Fibroblast of skin of abdomen (primary cell): ENCODE measurements around the gene ENPP1.
"Not testable (repeated sequence)": the region's sequence is repeated elsewhere in the genome, so short reads cannot be mapped to it uniquely, and the experiment has no call there.

Experiments
- DNase-seq: peaks from one replicate; pipeline ENCODE4 v3.0.0-alpha.2; 2013

ENPP1 gene

GRCh38 chr6:131831392-131831791, 23.6 kb downstream of the ENPP1 start:
- DNase-seq = peak; percentile 71

DNA sequence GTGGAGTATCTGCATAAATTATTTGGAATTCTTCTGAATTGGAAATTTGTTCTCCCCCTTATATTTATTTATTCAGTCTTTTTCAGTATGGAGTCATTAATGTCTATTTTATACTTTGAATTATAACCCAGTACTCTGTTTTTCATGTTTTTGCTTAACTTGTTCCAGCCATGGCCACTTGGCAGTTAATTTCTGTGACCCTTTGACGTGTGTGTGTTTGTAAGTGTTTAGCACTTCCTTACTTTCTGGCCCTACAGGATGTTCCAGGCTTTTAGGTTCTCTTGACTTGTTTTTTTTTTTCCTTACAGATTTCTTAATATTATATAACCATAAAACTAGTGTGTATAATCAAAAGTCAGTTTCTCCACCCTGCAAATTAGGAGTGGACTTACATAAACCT, 24.1 kb downstream of the ENPP1 start:
- no peak for DNase-seq

- DNase-seq = no peak
These were observed 24.5 kb downstream of the ENPP1 start for GRCh38 chr6:131832363-131832762.

GRCh38 chr6:131838051-131838450, 30.2 kb downstream of the ENPP1 start:
- no peak for DNase-seq

DNA sequence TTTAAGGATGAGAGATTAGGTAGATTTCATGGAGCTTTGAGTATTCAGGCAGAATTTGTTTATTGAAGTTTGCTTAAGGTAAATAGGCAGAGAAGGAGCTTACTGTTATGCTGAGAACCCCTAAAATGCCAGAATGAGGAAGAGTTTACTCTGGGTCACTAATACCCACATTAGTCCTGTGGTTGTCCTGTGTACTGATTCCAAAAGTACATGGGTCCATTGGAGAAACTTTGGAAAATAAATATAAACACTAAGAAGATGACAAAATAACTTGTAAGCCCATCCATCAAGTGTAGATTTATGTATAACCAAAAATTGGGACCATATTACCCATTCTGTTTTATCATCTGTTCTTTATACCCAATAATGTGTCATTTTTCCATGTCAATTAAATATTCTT, 31.6 kb downstream of the ENPP1 start:
- no peak for DNase-seq

DNA sequence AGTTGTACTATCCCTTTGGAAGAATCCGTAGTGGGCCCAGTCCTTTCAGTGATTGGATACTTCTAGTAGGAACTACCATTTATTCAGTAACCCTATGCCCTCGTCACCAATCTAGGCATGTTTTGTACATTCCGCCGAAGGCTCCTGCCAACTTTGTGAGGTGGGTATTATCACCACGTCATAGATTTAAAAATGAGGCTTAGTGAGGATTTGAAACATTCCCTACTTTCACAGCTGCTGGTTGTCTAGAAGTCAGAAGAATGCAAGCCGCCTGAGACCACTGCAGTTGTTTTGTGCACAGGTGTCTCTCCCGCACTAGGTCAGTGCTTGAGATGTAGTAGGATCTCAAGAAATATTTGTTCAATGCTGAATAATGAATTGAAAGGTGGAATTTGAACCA, 32.6 kb downstream of the ENPP1 start:
- DNase-seq = no peak

DNA sequence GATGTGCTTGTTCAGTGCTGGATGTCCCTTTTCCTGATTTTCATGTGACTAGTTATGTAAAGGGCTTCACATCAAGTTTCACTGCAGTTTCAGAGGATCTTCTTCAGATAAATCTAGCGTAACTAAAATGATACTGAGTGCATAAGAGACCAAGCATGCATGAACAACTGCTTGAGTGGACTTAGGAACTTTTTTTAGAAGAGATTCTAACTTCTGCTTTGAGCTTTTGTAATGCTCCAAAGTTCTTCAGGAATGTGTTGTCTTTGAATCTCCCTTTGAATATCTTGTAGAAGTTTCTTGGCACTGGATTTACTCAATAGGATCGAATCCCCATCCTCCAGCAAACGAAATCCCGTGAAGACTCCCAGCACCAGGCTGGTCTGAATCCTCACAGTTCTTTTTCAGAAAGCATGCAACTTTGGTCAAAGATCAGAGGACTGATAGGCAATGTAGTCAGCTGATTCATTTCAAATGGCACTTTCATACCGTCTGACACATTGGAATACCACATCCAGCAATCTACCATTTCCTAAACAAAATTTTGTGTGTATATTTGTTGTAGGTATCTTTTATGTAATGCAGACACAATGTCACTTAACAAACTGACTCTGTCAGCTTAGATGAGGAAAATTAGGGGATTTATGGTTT, 33.2 kb downstream of the ENPP1 start:
- DNase-seq = no peak

GRCh38 chr6:131843768-131844167, 35.9 kb downstream of the ENPP1 start:
- no peak for DNase-seq

DNA sequence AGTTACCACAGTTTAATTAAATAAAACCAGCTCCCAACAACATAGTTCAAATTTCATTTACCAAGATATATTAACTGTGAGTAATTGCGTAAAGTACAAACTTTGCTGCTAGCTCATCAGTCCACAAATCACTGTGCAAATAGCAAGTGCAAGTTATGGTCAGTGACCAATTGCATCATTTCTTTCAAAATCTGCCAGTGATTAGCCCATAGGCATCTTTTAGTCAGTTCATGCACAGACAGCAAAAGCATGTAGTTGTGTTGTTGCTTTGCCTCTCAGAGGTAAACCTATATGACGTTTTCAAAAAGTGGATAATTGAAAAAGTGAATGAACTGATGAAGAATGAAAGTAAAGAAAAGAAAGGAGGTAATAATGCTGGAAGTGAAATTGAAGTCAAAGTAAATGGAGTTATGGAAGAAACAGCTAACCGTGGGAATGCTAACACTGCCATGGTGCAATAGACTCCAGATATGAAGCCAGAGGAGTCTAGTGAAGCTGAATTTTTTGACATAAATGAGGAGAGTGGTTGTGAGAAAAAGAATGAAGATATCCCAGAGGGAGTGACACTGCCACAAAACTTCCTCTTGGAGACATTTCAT, 36.5 kb downstream of the ENPP1 start:
- peak; percentile 71 for DNase-seq

DNA sequence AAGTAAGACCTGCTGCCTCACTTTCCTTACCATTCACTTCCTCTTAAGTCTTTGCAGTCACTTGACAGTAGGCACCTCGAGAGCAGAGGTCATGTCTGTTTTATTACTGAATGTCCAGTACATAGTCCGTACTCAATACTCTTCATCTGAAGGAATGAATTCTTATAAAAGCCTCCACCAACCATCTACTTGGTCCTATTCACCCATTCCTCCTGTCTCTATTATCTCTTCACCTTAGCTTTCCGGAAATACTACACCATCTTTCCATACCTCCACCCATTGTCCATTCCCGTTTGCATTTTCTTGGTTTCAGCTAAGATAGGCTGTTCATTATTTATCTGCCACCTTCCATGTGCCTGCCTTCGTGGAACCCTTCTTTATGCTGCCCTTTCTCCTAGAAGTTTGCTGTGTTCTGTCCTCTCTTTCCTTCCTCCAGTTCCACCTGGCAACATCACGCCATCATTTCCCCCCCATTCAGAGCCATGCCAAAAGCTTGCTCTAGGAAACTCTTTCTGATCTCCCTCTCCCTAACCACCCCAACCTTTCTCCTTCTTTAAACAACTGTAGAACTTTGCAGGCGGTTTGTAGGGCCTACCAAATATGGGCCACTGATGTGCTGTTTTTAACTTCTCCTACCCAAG, 38.3 kb downstream of the ENPP1 start:
- no peak for DNase-seq

DNA sequence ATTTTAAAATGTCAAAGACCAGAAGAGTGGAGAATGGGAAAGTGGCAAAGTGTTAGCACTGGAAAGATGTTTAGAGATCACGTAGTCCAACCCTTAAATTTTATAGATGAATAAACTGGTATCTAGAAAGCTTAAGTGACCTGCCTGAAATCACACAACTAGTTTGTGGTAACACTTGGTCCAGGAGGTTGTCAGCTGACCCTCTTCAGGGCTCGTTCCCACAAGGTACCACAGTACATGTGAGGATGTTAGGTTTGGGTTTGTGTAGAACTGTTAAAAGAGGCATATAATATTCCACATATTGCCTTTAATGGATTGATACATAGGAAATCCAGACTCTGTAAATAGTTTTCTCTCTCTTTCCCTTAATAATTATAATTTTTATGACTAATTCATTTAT, 39.1 kb downstream of the ENPP1 start:
- DNase-seq = no peak

GRCh38 chr6:131849799-131850198, 42.0 kb downstream of the ENPP1 start:
- DNase-seq = no peak

DNA sequence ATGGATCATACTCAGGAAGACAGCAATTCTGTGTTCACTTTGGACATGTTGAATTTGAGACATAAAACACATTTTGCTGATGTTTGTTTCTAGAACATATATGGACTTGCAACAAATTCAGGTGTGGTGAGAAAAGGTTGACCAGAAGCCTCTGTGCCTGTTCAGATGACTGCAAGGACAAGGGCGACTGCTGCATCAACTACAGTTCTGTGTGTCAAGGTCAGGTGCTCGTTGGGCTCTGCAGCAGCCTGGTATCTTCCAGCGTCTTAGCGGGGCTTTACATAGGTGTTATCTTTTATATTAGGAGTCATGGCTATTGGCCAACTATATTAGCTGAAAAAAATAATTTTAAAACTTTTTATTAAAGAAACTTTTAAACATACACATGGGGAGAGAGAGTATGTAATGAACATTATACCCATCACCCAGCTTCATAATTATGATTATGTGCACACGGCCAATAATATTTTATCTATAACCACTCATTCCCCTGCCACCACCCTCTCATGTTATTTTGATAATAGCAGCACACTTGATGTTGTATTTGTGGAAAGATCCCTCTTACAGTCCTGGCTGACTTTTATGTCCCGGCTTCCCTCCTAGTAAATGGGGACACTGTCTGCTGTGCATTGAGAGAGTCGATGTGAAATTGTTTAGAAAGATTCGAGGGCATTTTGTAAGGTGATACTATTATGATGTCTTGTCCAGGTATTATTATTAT, 43.4 kb downstream of the ENPP1 start:
- no peak for DNase-seq

GRCh38 chr6:131852200-131852599, 44.4 kb downstream of the ENPP1 start:
- no peak for DNase-seq

DNA sequence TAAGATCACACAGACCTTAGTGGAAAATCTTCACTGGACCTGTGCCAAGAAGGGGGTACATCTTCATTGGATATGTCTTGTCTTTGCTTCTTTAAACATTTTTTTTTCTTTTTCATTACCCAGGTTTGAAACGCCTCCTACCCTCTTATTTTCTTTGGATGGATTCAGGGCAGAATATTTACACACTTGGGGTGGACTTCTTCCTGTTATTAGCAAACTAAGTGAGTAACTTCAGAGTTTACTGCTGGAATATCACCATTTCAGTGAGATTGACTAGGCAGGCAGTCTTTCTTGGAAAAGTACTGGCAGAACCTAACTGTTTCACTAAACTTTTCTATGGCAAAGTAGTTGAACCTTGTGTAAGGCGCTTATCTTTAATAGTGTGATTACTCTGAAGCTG, 47.0 kb downstream of the ENPP1 start:
- no peak for DNase-seq

GRCh38 chr6:131858765-131859415, 51.1 kb downstream of the ENPP1 start:
- peak; percentile 55 for DNase-seq

DNA sequence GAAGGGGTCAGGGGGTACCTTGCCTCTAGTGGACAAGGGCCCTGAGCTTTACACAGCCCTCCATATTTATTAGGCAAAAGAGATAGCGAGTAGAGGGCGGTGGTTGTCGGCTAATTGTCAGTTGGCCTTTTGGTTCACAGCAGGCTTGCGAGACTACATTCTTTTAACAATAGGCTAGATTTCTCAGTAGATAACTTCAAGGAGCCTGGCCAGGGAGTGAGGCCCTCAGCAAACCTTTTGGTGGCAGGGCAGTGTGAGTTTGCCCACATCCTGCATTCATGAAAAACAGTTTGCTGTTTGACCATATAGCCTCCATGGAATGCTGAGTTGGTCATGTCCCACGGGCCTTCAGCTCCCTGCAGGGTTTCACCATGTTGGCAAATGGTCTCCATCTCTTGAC, 51.8 kb downstream of the ENPP1 start:
- DNase-seq = not testable (repeated sequence)

- peak; percentile 87 for DNase-seq
These were observed 53.6 kb downstream of the ENPP1 start for GRCh38 chr6:131861381-131861780.

GRCh38 chr6:131862476-131862875, 54.7 kb downstream of the ENPP1 start:
- no peak for DNase-seq

DNA sequence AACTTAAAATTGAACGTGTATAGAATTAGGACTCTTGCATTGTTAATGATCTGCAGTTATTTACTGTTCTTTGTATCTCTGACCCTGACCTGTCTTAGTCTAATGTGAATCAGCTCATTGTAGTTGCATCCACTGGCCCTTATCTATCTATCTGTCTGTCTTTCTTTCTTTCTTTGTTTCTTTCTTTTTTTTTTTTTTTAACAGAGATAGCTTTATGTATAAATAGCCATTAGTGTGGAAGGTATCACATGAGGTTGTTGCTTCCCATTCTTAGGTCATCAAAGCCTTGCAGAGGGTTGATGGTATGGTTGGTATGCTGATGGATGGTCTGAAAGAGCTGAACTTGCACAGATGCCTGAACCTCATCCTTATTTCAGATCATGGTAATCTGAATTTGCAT, 59.9 kb downstream of the ENPP1 start:
- peak; percentile 63 for DNase-seq

GRCh38 chr6:131868836-131869235, 61.0 kb downstream of the ENPP1 start:
- DNase-seq = peak; percentile 11

GRCh38 chr6:131875647-131876046, 67.8 kb downstream of the ENPP1 start:
- no peak for DNase-seq

GRCh38 chr6:131876545-131876944, 68.7 kb downstream of the ENPP1 start:
- DNase-seq = no peak
